HG02852 (cell line): ENCODE results near the gene VEZF1.

Experiments used
- ATAC-seq: cut with Tn5 transposase; IDR thresholded peaks from one replicate; pipeline ENCODE4 v1.9.1; 2021; ENCODE audit warnings: mild to moderate bottlenecking, moderate library complexity; ENCODE audit not compliant: unreplicated experiment

VEZF1 gene

DNA sequence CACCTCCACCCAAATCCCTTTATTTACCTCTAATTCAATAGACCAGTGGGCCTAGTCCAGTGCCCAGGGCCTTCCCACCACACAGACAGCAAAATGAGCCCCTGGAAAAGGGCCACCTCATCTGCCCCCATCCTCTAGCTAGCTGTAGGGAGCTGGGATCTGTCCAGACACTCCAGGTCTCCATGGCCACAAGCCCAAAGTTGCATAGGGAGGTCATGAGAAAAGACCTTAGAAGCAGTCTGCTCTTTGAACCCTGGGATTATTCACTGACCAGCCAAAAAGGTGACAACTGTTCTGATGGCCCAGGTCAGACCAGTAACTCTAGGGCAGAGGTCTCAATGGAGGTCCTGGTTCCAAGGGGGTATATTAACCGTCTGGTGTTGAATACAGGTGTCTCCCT lies 34.8 kb downstream of the VEZF1 start:
- no peak for ATAC-seq

DNA sequence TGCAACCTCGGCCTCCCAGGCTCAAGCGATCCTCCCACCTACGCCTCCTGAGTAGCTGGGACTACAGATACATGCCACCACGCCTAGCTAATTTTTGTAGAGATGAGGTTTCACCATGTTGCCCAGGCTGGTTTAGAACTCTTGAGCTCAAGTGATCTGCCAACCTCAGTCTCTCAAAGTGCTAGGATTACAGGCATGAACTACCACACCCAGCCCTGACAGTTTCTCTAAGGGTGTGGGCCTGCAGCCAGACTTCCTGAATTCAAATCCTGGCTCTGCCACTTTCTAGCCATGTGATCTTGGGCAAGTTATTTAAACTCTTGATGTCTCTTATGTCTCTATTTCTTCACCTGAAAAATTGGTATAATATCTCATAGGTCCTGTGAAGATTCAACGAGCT lies 38.4 kb downstream of the VEZF1 start:
- ATAC-seq: no peak

DNA sequence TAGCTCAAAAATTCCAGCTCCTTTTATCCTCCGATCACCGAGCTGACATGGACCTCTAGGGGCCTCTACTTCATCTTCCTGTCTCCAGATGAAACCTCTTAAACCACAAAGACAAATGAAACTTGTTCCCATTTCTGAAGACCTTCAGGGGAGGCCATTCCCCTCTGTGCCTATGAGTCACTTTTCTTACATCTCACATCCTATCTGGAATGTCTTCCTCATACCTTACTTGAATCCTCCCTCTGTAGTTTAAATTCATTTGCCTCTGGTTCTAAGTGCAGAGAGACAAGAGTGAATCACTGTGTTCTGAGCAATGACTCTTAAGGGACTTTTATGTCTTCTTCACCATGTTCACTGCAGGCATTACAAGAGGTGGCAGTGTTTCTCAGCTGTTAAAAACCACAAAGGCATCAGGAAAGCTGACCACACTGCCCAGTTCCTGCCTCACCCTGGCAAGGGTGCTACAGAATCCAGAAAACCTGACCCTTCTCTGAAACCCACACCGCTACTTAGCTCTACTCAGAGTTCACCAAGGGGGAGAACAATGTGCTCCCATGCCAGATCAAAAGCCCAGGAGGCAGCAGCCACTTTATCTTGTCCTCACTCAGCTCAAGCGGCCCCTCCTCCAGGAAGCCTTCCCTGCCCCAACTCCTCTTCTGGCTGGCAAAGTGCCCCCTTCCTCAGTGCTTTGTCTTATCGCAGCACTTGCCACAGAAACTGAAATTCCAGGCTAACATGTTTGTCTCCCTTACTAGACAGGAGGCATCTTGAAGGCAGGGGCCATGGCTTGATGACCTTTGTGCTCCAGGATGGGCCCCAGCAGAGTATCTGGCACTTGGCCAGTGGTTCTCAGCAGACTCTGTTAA lies 39.3 kb downstream of the VEZF1 start:
- ATAC-seq: no peak

DNA sequence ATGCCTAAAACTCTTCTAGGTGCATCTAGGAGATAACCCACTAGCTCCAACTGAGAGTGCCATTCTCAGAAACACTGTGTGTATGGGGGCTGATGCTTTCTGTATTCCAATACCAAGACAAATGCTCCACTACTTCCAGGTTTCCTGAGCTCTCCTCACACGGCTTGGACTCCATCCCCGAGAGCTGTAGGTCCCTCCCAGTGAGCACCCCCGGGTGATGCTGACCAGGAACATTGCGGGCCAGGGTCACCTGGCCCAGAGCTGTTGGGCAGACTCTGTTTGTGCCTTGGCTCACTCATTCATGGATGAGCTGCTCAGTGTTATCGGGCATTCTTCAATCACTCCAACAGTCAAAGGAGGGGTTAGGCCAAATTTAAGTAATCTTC lies 39.9 kb downstream of the VEZF1 start:
- no peak for ATAC-seq

DNA sequence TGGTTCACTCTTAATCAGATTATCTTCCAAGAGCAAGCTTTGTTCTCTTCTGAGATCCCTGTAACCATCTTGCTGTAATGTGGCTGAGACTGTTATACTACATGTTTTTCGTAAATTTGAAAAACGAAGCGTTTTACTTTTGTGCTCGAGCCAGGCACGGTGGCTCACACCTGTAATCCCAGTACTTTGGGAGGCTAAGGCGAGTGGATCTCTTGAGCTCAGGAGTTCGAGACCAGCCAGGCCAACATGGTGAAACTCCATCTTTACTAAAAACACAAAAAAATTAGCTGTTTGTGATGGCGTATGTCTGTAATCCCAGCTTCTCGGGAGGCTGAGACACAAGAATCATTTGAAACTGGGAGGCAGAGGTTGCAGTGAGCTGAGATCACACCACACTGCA lies 40.7 kb downstream of the VEZF1 start:
- ATAC-seq: no peak

DNA sequence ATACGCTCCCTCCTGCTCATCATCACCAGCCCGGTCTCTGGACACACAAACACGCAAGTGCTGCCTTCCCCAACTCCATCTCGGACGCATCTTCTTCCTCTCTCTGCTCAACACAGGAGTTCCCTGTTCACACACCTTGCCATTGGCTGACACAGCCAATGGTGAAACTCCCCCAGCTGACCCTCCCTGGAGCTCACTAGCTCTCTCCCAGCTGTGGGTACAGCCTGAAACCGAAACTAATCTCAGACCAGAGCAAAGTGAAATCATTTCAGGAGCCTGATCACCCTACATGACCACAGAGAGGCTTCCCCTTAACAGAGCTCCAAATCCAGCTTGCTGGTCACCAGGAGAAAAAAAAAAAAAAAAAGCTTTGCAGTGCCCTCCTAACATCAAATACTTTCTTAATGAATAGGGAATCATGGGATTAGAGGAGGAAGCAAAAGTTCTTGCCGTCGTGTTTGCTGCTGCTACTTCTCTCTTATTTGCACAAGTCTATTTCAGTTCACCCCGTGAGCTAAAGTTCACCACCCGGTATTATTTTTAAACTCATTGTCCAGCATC lies 41.2 kb downstream of the VEZF1 start:
- ATAC-seq: peak; percentile 91

DNA sequence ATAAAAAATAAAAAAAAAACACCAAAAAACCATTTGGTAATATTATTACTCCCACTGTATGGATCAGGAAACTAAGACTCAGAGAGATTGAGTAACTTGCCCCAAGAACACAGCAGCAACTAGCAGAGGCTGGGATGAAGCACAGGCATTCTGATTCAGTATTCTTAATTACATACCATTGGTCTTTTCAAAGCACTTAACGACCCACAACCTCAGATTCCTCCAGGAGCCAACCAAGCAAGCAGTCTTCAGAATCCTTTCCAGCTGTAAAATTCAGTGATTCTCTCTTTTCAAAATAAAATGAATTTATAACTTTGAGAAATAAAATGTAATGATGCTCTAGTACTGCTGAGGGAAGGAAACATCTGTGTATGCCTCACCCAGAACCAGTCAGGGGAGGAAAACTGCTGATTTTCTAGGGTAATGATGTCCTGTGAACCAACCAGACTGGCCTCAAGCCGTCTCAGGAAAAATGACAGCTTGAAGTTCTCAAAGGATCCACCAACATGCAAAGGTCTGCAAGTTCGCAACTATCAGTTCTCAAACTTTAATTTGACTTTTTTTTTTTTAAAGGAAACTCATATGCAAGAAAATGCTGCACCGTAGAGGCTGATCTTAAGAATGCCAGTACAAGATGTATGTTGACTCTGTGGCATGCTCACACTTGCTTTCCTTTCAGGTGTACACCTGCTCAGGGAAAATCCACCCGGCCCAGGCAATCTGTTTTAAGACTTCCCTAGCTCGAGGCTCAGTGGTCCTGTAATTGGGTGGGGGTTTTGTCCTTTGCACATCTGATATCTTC lies 41.9 kb downstream of the VEZF1 start:
- no peak for ATAC-seq

DNA sequence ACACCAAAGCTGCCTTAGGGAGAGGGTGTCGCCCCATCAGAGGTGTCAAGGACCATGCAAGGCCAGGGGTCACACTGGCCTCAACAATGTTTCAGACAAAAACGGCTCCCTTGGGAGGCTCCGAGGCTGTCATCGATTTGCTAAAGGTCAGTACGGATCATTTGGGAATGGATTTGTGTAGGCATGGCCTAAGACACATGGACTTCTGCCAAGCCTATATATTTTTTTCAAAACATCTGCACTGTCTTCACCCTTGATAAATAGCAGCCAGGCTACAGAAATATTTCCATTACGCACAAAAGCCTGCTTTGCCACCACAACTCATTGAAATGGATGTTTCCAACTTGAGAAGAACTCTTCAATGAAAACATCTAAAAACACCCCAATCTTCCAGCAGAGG lies 43.1 kb downstream of the VEZF1 start:
- ATAC-seq: no peak

DNA sequence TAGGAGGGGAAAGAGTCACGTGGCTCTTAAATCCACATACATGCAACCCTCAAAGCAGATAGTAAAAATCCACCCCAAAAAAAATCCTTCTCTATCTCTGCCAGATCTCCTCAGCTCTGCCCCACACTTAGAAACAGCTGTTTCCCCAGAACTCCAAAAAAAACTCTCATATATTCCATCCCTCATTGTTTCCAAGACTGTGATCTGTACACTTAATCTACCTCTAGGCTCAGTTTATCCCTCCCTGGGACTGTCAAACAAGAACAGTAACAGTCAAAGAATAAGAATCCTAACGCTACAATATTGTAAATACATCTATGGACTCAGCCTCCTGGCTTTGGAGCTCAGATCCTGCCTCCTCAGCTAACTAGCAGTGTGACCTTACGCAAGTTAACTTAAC lies 44.4 kb downstream of the VEZF1 start:
- ATAC-seq: no peak

DNA sequence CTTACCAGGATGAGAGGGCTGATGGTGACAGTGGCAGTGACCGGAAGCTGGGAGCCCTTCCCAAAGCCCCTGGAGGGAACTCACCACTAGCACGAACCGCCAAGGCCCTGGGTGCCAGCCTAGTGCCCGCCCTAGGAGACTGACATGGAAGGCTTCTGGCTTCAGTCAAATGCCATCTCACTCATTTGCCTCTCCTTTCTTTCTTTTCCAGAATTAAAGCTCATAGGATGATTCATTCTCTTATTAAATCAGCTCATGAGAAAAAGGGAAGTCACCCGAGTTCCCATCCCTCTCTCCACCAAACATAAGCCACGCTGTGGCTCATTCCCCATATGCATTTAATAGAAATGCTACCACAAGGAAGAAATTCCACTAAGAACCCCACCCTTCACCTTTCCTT lies 44.9 kb downstream of the VEZF1 start:
- no peak for ATAC-seq

DNA sequence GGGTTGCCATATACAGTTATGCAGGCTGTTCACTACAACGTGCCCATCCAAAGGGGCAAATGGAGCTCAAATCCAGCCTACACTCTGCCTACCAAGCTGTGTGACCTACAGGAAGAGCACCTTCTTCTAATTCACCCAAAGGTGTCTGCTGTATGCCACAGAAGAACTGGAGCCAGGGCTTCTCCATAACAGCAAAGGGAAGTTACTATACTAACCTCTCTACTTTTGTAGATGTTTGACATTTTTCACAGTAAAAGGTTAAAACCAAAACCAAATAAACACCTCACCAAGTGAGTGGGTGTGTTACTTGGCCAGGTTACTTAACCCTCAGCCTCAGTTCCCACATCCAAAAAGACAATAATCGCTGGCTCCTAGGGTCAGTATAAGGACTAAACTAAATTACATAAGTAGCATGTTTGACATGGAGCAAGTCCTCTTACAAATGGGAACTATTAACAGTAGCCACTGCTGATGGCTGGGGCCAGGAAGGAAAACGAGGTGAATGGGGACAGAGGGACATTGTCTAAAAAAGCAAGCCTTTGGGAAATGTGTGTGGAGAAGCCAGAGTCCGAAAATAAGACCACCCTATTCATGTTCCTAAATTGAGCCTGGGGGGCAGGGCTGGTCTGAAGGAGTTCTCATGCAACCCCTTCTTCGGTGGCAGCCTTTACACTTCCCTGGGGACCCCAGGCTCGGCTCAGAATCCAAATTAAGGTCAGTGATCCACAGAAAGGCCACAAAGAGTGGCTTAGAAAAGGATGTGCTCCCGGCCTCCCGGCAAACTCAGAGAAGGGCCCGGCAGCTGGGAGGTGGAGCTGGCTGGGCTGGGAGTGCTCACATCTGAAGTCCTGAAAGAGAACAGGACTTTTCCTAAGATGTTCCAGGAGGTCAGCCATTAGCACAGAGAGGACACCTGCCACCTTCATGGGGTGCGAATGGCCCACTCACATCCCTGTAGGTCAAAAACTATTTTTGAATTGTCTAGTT lies 46.4 kb downstream of the VEZF1 start:
- ATAC-seq: no peak

DNA sequence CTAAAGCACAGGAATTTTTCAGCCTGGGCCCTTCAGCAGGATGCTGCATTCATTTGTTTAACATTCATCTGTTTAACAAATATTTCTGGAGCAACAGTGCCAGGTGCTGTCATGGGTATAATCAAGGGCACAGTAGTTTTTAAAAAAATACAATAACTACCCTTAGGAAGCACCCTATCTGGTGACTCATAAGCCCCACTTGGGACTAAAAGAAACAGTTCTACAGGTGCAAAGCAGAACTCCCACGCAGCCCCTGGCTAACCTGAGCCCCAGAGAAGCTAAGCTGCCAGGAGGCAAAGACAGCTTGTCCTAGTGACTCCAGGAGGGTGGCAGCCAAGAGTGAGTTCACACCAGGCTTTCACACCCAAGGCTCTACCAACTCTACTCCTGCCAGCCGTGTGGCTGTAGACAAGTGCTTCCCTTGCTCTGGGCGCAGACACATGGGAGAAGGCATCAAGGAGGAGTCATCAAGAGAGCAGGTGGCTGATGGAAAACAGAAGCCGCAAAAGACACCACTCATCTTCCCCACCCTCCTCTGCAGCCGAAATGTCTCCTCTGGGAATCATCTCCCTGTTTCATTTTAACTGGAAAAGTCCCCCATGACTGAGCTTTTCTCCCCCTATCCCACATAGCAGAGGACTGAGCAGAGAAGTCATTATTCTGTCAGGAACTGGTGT lies 47.3 kb downstream of the VEZF1 start:
- ATAC-seq: no peak

DNA sequence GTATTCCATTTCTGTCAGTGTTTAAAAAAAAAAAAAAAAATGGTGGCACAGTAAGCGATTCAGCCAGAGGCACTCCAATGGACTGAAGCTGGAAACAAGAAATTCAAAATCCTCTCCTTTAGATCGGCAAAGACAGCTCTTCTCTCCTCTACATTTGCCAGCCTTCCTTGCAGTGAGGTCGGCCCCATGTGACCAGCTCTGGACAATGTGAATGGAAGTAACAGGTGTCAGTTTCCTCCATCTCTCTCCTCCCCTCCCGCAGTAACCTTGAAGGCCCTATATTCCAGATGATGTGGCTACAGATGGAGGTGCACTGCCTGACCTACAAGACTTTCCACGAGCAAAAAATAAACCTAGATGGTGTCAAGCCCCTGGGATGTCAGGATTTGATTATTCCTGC lies 47.8 kb downstream of the VEZF1 start:
- no peak for ATAC-seq

DNA sequence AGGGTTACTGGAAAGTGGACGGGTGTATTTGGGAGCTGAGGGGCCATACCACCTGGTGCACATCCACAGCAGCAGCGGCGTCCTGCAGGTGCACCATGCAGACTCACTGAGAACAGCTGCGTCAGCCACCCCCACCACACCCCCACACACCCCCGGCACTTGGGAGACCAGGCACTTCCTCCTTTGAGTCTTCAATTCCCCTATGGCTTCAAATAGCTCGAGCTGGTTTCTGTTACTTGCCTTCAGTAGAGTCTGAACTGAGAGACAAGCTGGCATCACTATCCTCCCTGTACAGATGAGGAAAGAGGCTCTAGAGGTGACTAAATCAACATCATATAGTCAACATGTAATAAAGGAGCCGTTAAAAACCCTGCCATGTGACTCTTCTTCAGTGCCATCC lies 48.3 kb downstream of the VEZF1 start:
- peak; percentile 61 for ATAC-seq

DNA sequence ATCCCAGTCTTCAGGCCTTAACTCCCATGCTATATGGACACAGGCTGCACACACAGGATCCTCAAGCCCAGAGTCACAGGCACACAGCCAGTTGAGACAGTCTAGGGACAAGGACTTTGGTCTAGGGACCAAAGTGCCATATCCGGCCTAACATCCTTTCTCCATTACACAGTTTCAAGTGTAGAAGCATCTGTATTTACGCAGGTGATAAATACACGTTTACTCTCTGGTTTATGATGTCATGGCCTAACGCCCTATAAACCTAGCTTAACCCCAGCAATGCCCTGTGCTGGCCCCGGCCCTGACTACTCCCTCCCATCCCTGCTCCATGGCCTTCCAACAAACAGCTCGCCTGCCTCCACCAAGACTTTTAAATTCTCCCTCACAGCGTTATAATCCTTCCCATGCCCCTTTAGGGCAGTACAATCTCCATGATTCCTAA lies 50.0 kb downstream of the VEZF1 start:
- no peak for ATAC-seq

DNA sequence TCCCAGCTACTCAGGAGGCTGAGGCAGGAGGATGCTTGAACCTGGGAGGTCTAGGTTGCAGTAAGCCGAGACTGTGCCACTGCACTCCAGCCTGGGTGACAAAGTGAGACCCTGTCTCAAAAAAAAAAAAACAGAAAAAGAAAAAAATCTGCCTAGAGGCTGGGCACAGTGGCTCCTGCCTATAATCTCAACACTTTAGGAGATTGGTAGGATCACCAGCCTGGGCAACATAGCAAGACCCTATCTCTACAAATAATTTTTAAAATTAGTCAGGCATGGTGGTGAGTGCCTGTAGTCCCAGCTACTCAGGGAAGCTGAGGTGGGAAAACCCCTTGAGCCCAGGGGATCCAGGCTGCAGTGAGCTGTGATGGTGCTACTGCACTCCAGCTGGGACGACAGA lies 50.6 kb downstream of the VEZF1 start:
- no peak for ATAC-seq

DNA sequence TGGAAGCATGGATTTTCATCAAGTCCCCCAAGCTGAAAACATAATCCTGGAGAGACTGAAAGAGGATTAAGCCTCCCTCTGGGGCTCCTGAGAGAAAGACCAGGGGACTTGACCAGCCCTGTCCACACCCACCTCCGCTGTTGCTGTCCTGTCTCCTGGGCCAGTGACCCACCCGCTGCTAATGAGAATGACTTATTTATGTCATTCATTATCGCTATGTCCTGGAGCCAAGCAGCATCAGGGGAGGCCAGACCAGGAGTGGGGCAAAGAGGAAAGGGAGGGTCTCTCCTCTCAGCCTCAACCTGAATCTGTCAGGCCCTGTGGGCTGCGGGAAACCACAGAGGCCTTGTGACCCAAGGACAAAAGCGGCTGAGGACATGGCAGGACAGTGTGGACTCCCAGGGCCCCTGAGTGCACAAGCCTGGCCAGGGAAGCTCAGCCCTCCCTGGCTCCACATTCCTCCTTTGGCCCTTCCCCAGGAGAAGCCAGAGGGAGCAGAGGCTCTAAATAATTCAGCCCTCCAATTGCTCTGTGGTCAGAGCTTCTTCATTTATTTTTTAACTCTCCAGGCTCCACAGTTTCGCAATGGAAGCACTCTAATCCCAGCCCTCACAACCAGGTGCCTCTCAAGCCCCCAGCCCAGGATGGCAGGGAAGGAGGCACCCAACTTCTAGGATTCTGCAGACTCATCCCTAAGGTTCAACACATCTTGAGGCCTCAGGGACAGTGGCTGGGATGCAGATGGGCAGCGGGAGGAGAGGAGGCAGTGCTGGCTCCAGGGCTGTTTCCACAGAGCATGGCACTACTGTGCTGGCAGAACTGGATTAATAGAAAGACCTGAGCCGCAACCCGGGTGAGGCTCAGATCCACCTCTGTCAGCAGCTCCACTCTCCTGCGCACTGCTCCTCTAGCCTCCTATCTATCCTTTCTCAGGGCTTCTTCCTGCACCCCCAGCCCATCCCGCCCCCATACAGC lies 51.9 kb downstream of the VEZF1 start:
- no peak for ATAC-seq

DNA sequence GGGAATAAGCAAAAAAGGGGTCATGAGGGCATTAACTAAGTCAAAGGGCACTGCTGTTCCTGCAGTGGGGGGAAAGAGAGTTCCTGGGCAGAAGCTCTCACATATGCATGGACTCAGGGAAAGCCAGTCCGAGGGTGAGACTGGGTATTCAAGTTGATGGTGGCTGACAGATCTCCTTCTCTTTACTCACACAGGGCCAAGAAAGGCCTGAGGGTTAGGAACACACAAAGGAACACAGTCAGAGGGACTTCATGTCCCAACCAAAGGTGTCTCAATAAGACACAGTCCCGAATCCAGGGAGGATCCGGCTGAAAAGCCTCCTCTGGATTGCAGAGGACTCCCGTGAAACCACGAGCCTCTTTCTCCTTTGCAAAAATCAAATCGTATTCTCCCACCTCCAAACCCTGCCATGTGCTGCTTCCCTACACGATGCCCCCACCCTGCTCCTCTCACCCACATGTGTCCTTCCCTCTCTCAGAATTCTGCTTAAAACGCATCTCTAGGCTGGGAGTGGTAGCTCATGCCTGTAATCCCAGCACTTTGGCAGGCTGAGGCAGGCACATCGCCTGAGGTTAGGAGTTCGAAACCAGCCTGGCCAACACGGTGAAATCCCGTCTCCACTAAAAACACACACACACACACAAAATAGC lies 56.4 kb downstream of the VEZF1 start:
- ATAC-seq: no peak
